ENCODE measurements around the gene CRABP2. TPM values are rescaled to one million over a fixed set of nuclear protein-coding genes. Genes with fewer than 3 reads are reported as not detected.
A peak's percentile ranks its signal among the peaks of the same experiment; 100 is the strongest.

The CRABP2 gene
- total and polyA plus RNA-seq, 2 of the 4 experiments (the other 2 are of a cell fraction) = 6.3 to 15.7 TPM

- H3K4ac ChIP-seq (ENCODE audit: low read depth, low read length) = peak overlapping the region; percentile 74
- peaks cover 15 to 53% of the 10 kb centered on the region in 2 experiments; a peak in 3 of 4 replicates for H3K79me1 ChIP-seq (ENCODE audit: low read depth in 1 of 2, low read length in 2 of 2)
- peaks cover 28% of the 10 kb centered on the region for H4K20me1 ChIP-seq (ENCODE audit: insufficient read depth, low read length)
- peaks cover 6% of the 10 kb centered on the region for H3K27me3 ChIP-seq (ENCODE audit: control insufficient read depth, insufficient read depth, low read length)
- peak overlapping the region; percentile 77 for H3K27ac ChIP-seq (ENCODE audit: insufficient read depth, low read length)
- peak overlapping the region; percentile 27 for H2BK5ac ChIP-seq (ENCODE audit: low read depth, low read length, poor library complexity, severe bottlenecking)
- peak overlapping the region; percentile 96 for H2AK5ac ChIP-seq (ENCODE audit: low read depth, low read length)
- DNase-seq (peak; percentile 50), ATAC-seq (ENCODE audit: low read depth) (peak; percentile 36)
- ChIA-PET CTCF (interaction anchor here (1.2 to 3.8 kb wide), 4 partner anchors 14 to 51 kb away, joined by 3 to 25 read pairs (median 12); no protein-coding TSS in a partner anchor), POLR2A (ENCODE audit: unreplicated experiment) (interaction anchor here (3.0 to 3.3 kb wide), 2 partner anchors 10 to 14 kb away, joined by 22 to 29 read pairs; no protein-coding TSS in a partner anchor)
- H3K36me3 ChIP-seq (ENCODE audit: control insufficient read depth, insufficient read depth, low read length) = peaks cover 16% of the 10 kb centered on the region
- peak overlapping the region; percentile 66 for H2BK120ac ChIP-seq (ENCODE audit: low read depth, low read length)
- peak overlapping the region; percentile 65 to 66; a peak in 3 of 4 replicates for H4K8ac ChIP-seq (ENCODE audit: low read depth in 2 of 2, low read length in 2 of 2)
- peak overlapping the region; percentile 17; the same call in 1 of the 2 replicates for H2BK20ac ChIP-seq (ENCODE audit: low read depth, low read length)
- H4K5ac ChIP-seq (ENCODE audit: low read depth, low read length) = peak overlapping the region; percentile 31
- peak overlapping the region; percentile 54 for H3K9ac ChIP-seq (ENCODE audit: low read depth, low read length)
- peak overlapping the region; percentile 48 for H4K91ac ChIP-seq (ENCODE audit: insufficient read depth, low read depth, low read length)
- H3K4me1 ChIP-seq (ENCODE audit: control insufficient read depth, insufficient read depth, low read length) = peaks cover 31% of the 10 kb centered on the region
- dilution Hi-C loops (cut with HindIII; ENCODE audit: low sequenced_read_pairs, unreplicated experiment) (no loop called here), in situ Hi-C loops (cut with MboI; ENCODE audit: low sequenced_read_pairs) (no loop called here), intact Hi-C loops (cut with micrococcal nuclease) (no loop called here)
- peak overlapping the region; percentile 48 for H3K4me3 ChIP-seq (ENCODE audit: insufficient read depth, low read depth, low read length)
- H3K9me1 ChIP-seq (ENCODE audit: insufficient read depth, low read length) = peaks cover 18% of the 10 kb centered on the region
- WGBS, 2 experiments (ENCODE audit: extremely low coverage in 2 of 2, insufficient read length in 1 of 2) = 58% methylated on average over 3 of the region's 18 CpGs; no CpG with 5 or more reads in 1 of the 2 experiments
- H2AFZ ChIP-seq (replicated peaks; ENCODE audit: low read length, poor library complexity) = peak overlapping the region; percentile 71
- H3K56ac ChIP-seq (ENCODE audit: extremely low read depth, insufficient read depth, low read length) = no peak overlapping the region
- peak overlapping the region; percentile 38; the same call in 2 of the 3 replicates for H2BK15ac ChIP-seq (ENCODE audit: low read depth, low read length)
- BruUV-seq (replicated peaks) = no TSS peak
- H3K14ac ChIP-seq (replicated peaks; ENCODE audit: low read depth, low read length) = peak overlapping the region; percentile 75
- no peaks in the 10 kb centered on the region for H3K9me3 ChIP-seq (ENCODE audit: control insufficient read depth, insufficient read depth, low read length)
- peak overlapping the region; percentile 8 for H3K18ac ChIP-seq (ENCODE audit: low read depth, low read length)
- peak overlapping the region; percentile 95 for H2AK9ac ChIP-seq (replicated peaks; ENCODE audit: low read depth, low read length, poor library complexity)
- H3K4me2 ChIP-seq (ENCODE audit: low read depth, low read length) = peak overlapping the region; percentile 77
- peak overlapping the region; percentile 82 for H3K23ac ChIP-seq (ENCODE audit: low read depth, low read length)
- no peak for TF ChIP-seq MAFK (IDR thresholded peaks at IDR 0.05; ENCODE audit: low read depth, low read length)
- TF ChIP-seq BHLHE40 (IDR thresholded peaks at IDR 0.05; ENCODE audit: low read depth, low read length) = no peak
- TF ChIP-seq CEBPB (IDR thresholded peaks at IDR 0.05; ENCODE audit: low read depth, low read length) = no peak
- TF ChIP-seq, protein P1, sequence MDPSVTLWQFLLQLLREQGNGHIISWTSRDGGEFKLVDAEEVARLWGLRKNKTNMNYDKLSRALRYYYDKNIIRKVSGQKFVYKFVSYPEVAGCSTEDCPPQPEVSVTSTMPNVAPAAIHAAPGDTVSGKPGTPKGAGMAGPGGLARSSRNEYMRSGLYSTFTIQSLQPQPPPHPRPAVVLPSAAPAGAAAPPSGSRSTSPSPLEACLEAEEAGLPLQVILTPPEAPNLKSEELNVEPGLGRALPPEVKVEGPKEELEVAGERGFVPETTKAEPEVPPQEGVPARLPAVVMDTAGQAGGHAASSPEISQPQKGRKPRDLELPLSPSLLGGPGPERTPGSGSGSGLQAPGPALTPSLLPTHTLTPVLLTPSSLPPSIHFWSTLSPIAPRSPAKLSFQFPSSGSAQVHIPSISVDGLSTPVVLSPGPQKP (IDR thresholded peaks at IDR 0.05; ENCODE audit: borderline replicate concordance, low read depth, low read length) = no peak
- no peak for TF ChIP-seq RFX5 (IDR thresholded peaks at IDR 0.05; ENCODE audit: low read depth, low read length)
- no peak for TF ChIP-seq RAD21 (IDR thresholded peaks at IDR 0.05; ENCODE audit: low read length)
- peak; percentile 54; the same call in 1 of the 2 replicates for TF ChIP-seq MXI1 (IDR thresholded peaks at IDR 0.05; ENCODE audit: borderline replicate concordance, low read depth, low read length)
- no peak for TF ChIP-seq NFE2L2 (IDR thresholded peaks at IDR 0.05; ENCODE audit: low read depth, low read length)
- peak; percentile 44; the same call in 1 of the 2 replicates for TF ChIP-seq MAZ (IDR thresholded peaks at IDR 0.05; ENCODE audit: borderline replicate concordance, low read depth, low read length)
- TF ChIP-seq CHD1 (IDR thresholded peaks at IDR 0.05; ENCODE audit: low read depth, low read length) = no peak
- TF ChIP-seq FOS (IDR thresholded peaks at IDR 0.05; ENCODE audit: low read depth, low read length) = no peak
- TF ChIP-seq POLR2A (IDR thresholded peaks at IDR 0.05; ENCODE audit: low read depth, low read length) = no peak
- TF ChIP-seq SMC3 (IDR thresholded peaks at IDR 0.05; ENCODE audit: low read depth, low read length) = no peak
- TF ChIP-seq, protein P2, sequence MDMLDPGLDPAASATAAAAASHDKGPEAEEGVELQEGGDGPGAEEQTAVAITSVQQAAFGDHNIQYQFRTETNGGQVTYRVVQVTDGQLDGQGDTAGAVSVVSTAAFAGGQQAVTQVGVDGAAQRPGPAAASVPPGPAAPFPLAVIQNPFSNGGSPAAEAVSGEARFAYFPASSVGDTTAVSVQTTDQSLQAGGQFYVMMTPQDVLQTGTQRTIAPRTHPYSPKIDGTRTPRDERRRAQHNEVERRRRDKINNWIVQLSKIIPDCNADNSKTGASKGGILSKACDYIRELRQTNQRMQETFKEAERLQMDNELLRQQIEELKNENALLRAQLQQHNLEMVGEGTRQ (IDR thresholded peaks at IDR 0.05; ENCODE audit: low read depth, low read length) = no peak
- TF ChIP-seq RCOR1 (IDR thresholded peaks at IDR 0.05; ENCODE audit: insufficient replicate concordance, low read length) = no peak
Measured at GRCh38 chr1:156675210-156676113, 29.9 kb downstream of the CRABP2 start.
